NCI-H187 treated with DMSO at 0.1 percent for 48 hours (cell line): ENCODE data around the gene CIB4.

Experiments used
- DNase-seq: peaks from one replicate; lab custom pipeline; 2025; lab: John Stamatoyannopoulos, UW

CIB4 gene

GRCh38 chr2:26640781-26641564 is at the start of gene CIB4:
Gene CIB4, minus strand, starts transcription at chr2:26641366. Its CDS starts 52 bp downstream, at chr2:26641314.
- DNase-seq, result no peak

GRCh38 chr2:26687801-26688200 is 46.6 kb upstream of the CIB4 start:
- peak; percentile 89 for DNase-seq

GRCh38 chr2:26687328-26687727 is 46.2 kb upstream of the CIB4 start:
- peak; percentile 76 for DNase-seq

- peak; percentile 90 for DNase-seq
These were observed 45.0 kb upstream of the CIB4 start for GRCh38 chr2:26685989-26686839.

GRCh38 chr2:26685341-26685740 is 44.2 kb upstream of the CIB4 start:
- no peak for DNase-seq

GRCh38 chr2:26683583-26683982 is 42.4 kb upstream of the CIB4 start:
- DNase-seq, result no peak

- DNase-seq, result no peak
These were observed 41.0 kb upstream of the CIB4 start for GRCh38 chr2:26682155-26682554.

- no peak for DNase-seq
These were observed 40.5 kb upstream of the CIB4 start for GRCh38 chr2:26681656-26682055.

- no peak for DNase-seq
These were observed 38.7 kb upstream of the CIB4 start for GRCh38 chr2:26679867-26680266.

- no peak for DNase-seq
These were observed 36.9 kb upstream of the CIB4 start for GRCh38 chr2:26678035-26678434.

GRCh38 chr2:26675651-26676255 is 34.6 kb upstream of the CIB4 start:
- DNase-seq, result no peak

GRCh38 chr2:26674771-26675170 is 33.6 kb upstream of the CIB4 start:
- DNase-seq, result no peak

GRCh38 chr2:26674002-26674751 is 33.0 kb upstream of the CIB4 start:
- no peak for DNase-seq

GRCh38 chr2:26672818-26673393 is 31.7 kb upstream of the CIB4 start:
- no peak for DNase-seq

- no peak for DNase-seq
These were observed 31.1 kb upstream of the CIB4 start for GRCh38 chr2:26672112-26672817.

GRCh38 chr2:26671691-26672090 is 30.5 kb upstream of the CIB4 start:
- no peak for DNase-seq

- DNase-seq, result no peak
These were observed 29.8 kb upstream of the CIB4 start for GRCh38 chr2:26670931-26671460.

GRCh38 chr2:26670171-26670570 is 29.0 kb upstream of the CIB4 start:
- DNase-seq, result no peak

- no peak for DNase-seq
These were observed 27.9 kb upstream of the CIB4 start for GRCh38 chr2:26668856-26669750.

- DNase-seq, result no peak
These were observed 26.9 kb upstream of the CIB4 start for GRCh38 chr2:26668041-26668440.
